Measurements from ENCODE around the gene TNIK.

The TNIK gene

GRCh38 chr3:171390051-171390941 lies 69.9 kb downstream of the TNIK start:
- no peak overlapping the region for H3K4me3 ChIP-seq (ENCODE audit: control insufficient read depth, low read depth, low read length)
- TF ChIP-seq CTCF (conservative IDR thresholded peaks at IDR 0.05; ENCODE audit: control insufficient read depth, insufficient read depth, low read depth, low read length): no peak
- DNase-seq (ENCODE audit: low read depth): no peak

- no peak overlapping the region for H3K4me3 ChIP-seq (ENCODE audit: control insufficient read depth, low read depth, low read length)
- TF ChIP-seq CTCF (conservative IDR thresholded peaks at IDR 0.05; ENCODE audit: control insufficient read depth, insufficient read depth, low read depth, low read length): no peak
- no peak for DNase-seq (ENCODE audit: low read depth)
Measured at GRCh38 chr3:171389491-171389890, 70.7 kb downstream of the TNIK start.

- no peak for DNase-seq (ENCODE audit: low read depth)
- no peak overlapping the region for H3K4me3 ChIP-seq (ENCODE audit: control insufficient read depth, low read depth, low read length)
- TF ChIP-seq CTCF (conservative IDR thresholded peaks at IDR 0.05; ENCODE audit: control insufficient read depth, insufficient read depth, low read depth, low read length): no peak
Measured at GRCh38 chr3:171388527-171388926, 71.7 kb downstream of the TNIK start.

- TF ChIP-seq CTCF (conservative IDR thresholded peaks at IDR 0.05; ENCODE audit: control insufficient read depth, insufficient read depth, low read depth, low read length): no peak
- H3K4me3 ChIP-seq (ENCODE audit: control insufficient read depth, low read depth, low read length): no peak overlapping the region
- no peak for DNase-seq (ENCODE audit: low read depth)
Measured at GRCh38 chr3:171387062-171387461, 73.1 kb downstream of the TNIK start.

GRCh38 chr3:171385086-171385485 lies 75.1 kb downstream of the TNIK start:
- DNase-seq (ENCODE audit: low read depth): no peak
- no peak overlapping the region for H3K4me3 ChIP-seq (ENCODE audit: control insufficient read depth, low read depth, low read length)
- TF ChIP-seq CTCF (conservative IDR thresholded peaks at IDR 0.05; ENCODE audit: control insufficient read depth, insufficient read depth, low read depth, low read length): no peak

GRCh38 chr3:171384101-171384891 lies 75.9 kb downstream of the TNIK start:
- no peak for TF ChIP-seq CTCF (conservative IDR thresholded peaks at IDR 0.05; ENCODE audit: control insufficient read depth, insufficient read depth, low read depth, low read length)

More at GRCh38 chr3:171384101-171384891, 75.9 kb downstream of the TNIK start:
- H3K4me3 ChIP-seq (ENCODE audit: control insufficient read depth, low read depth, low read length): no peak overlapping the region
- no peak for DNase-seq (ENCODE audit: low read depth)

Data from fibroblast of mammary gland (primary cell).